GM12892 (cell line): ENCODE results near the gene MED26. TPM values are rescaled to one million over a fixed set of nuclear protein-coding genes. Genes with fewer than 3 reads are reported as not detected.
A peak's percentile ranks its signal among the peaks of the same experiment; 100 is the strongest.
"Not testable (repeated sequence)": the region's sequence is repeated elsewhere in the genome, so short reads cannot be mapped to it uniquely, and the experiment has no call there.

Source experiments
- DNase-seq: peaks from one replicate; pipeline ENCODE4 v3.0.0; 2011; ENCODE audit not compliant: insufficient read length
- FAIRE-seq: peaks from 2 replicates; lab custom pipeline; 2011; peaks lifted over from hg19 to GRCh38; lab: Jason Lieb, UNC
- POLR2A ChIP-seq: IDR thresholded peaks from 2 replicates; pipeline ENCODE4 v1.6.1; 2011; ENCODE audit warnings: low read depth, low read length, control low read depth
- POLR2AphosphoS5 ChIP-seq: IDR thresholded peaks from 2 replicates; pipeline ENCODE4 v1.6.1; 2011; ENCODE audit warnings: low read depth, low read length, control low read depth
- TAF1 ChIP-seq: IDR thresholded peaks from 2 replicates; pipeline ENCODE4 v1.6.1; 2011; ENCODE audit warnings: low read depth, mild to moderate bottlenecking, control low read depth, low read length, borderline replicate concordance
- polyA plus RNA-seq: library from polyadenylated mRNA; unstranded; fragments of >200 nt; gene quantifications from one replicate; pipeline ENCODE4 v1.2.1, GENCODE V29; 2012; ENCODE audit warnings: missing spikeins, inconsistent platforms; ENCODE audit not compliant: missing spikeins

Gene MED26, protein sequence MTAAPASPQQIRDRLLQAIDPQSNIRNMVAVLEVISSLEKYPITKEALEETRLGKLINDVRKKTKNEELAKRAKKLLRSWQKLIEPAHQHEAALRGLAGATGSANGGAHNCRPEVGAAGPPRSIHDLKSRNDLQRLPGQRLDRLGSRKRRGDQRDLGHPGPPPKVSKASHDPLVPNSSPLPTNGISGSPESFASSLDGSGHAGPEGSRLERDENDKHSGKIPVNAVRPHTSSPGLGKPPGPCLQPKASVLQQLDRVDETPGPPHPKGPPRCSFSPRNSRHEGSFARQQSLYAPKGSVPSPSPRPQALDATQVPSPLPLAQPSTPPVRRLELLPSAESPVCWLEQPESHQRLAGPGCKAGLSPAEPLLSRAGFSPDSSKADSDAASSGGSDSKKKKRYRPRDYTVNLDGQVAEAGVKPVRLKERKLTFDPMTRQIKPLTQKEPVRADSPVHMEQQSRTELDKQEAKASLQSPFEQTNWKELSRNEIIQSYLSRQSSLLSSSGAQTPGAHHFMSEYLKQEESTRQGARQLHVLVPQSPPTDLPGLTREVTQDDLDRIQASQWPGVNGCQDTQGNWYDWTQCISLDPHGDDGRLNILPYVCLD
- 4.6 TPM for polyA plus RNA-seq

DNA sequence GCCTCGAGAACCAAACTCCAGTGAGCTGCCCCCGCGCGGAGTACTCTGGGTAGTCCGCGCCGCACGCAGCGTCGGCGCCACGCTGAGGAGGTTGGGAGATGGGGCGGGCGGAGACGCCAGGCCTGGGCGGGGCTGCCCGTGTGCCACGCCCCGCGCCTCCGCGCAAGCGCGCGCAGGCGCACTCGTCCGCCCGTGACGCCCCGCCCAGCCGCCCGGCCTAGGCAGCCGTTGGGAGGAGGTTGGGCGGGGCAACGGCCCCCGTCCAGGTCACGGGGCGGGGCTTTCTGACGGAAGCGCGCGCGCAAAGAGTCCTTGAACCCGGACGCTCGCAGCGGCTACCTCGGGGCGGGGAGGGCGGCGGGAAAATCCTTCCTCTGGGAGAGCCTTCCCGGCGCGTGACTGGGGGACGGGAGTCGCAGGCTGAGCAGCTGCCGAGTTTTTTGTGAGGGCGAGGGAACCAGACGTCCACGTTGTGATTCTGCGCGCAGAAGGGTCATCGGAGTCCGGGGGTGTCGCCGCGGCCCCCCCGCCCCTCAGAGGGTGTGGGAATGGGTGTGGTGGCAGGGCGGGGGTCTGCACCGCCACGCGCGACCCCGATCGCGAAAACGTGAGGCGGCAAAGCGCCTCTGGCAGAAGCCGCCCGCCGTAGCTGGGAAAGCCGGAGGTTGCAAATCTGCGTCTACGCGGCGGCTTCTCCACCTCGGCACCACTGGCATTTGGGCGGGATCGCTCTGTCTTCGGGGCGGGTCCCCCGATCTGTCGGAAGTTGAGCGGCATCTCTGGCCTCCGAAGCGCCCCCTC lies at the start of gene MED26:
Gene MED26 (minus strand): TSS at position 22 of the 801 bp plus-strand sequence. CDS start 261 bp downstream, outside the sequence.
- TF ChIP-seq POLR2A (peak; percentile 87), TAF1 (peak; percentile 92), POLR2AphosphoS5 (peak; percentile 62)
- DNase-seq = peak; percentile 86
- FAIRE-seq = peak; percentile 99

DNA sequence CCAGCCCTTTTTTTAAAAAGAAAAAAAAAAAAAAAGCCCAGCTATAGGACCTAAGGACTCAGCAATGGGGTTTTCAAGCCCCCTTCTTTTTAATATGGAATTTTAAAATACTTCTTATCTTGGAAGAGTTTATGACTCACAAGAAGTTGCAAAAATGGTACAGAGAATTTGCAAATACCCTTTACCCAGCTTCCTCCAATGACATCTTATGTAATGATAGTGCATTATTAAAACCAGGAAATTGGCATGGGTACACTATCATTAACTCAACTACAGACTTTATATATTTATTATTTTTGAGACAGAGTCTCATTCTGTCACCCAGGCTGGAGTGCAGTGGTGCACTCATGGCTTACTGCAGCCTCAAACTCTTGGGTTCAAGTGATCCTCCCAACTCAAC lies 49.1 kb upstream of the MED26 start:
- FAIRE-seq = no peak
- DNase-seq = no peak
- TF ChIP-seq POLR2AphosphoS5 (no peak), TAF1 (no peak), POLR2A (no peak)

DNA sequence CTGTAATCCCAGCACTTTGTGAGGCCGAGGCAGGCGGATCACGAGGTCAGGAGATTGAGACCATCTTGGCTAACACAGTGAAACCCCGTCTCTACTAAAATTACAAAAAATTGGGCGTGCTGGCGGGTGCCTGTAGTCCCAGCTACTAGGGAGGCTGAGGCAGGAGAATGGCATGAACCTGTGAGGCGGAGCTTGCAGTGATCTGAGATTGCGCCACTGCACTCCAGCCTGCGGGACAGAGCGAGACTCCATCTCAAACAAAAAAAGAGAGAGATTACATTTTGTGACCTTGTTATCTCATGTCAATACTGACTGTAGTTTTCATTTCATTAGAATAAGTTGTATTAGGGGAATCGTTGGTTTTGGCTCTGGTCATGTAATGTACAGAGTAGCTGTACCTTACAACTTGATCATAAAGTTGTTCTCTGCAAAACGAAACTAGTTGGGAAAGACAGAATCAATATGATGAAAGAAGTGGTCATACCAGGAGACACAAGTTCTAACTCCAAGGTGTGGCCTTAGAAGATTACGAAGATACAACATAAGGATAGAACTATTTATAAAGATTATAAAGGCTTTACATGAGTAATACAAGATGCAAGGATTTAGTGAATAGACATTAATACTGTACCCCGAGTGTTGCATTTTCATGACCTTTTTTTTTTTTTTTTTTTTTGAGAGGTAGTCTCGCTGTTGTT lies 48.2 kb upstream of the MED26 start:
- FAIRE-seq (no peak), DNase-seq (no peak)
- TF ChIP-seq POLR2AphosphoS5 (no peak), POLR2A (no peak), TAF1 (no peak)

DNA sequence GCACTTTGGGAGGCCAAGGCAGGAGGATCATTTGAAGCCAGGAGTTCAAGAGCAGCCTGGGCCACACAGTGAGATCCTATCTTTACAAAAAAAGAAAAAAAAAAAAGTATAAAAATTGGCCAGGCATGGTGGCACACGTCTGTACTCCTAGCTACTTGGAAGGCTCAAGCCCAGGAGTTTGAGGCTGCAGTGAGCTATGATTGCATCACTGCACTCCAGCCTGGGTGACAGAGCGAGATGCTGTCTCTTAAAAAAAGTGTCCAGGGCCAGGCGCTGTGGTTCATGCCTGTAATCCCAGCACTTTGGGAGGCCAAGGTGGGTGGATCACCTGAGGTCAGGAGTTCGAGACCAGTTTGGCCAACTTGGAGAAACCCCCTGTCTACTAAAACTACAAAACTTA lies 45.8 kb upstream of the MED26 start:
- not testable (repeated sequence) for DNase-seq, FAIRE-seq

DNA sequence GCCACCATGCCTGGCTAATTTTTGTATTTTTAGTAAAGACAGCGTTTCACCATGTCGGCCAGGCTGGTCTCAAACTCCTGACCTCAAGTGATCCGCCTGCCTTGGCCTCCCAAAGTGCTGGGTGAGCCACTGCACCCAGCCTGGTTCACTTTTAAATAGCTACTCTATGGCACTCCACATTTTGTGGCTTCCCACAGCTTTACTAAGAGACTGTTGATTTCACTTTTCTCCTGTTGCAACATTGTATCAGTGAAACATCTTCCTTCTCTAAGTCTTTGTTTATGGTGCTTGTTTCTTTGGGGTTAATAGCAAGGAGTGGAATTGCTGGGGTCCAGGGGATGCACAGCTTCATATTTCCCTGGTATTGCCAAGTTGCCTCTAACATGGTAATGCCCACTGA lies 45.2 kb upstream of the MED26 start:
- DNase-seq (no peak), FAIRE-seq (no peak)
- no peak for TF ChIP-seq TAF1
- TF ChIP-seq POLR2AphosphoS5 = no peak
- no peak for TF ChIP-seq POLR2A

DNA sequence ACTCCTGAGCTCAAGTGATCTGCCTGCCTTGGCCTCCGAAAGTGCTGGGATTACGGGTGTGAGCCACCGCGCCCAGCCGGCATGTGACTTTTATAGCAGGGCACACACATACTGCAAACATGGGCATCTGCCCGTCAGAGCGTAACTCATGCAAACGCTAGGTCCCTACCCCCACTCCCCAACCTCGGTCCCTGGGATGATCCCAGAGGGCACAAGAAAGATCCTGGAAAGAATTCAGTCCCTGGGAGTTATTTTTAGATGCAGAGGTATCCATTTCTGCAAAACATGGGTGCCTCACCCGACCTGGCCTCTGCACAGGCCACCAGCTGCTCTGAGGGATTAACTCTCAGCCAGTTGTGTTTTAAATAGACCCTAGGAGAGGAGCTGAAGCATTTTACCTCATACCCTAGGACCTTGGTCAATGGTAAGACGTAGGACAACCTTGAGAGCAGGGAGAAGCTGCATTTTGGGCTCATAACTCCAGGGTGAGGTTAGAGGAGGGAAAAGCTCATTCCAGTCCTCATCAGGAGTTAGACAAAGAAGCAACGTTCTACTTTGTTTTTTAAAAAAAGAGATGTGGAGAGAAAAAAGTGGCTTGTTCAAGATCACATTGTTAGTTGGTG lies 43.8 kb upstream of the MED26 start:
- FAIRE-seq (no peak), DNase-seq (no peak)
- TF ChIP-seq POLR2A (no peak), POLR2AphosphoS5 (no peak), TAF1 (no peak)

DNA sequence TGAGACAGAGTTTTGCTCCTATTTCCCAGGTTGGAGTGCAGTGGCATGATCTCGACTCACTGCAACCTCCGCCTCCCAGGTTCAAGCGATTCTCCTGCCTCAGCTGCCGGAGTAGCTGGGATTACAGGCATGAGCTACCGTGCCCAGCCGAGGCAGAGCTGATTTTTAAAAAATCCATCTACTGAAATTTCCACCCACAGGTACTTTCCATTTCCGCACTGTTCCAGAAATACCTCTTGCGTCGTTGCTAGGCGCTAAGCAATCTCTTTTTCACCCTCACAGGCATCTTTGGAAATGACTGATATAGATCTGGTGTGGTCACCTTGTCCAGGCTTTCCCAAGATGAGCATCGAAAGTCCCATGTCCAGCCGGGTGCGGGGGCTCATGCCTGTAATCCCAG lies 42.3 kb upstream of the MED26 start:
- no peak for FAIRE-seq
- TF ChIP-seq TAF1 (no peak), POLR2AphosphoS5 (no peak), POLR2A (no peak)
- no peak for DNase-seq

DNA sequence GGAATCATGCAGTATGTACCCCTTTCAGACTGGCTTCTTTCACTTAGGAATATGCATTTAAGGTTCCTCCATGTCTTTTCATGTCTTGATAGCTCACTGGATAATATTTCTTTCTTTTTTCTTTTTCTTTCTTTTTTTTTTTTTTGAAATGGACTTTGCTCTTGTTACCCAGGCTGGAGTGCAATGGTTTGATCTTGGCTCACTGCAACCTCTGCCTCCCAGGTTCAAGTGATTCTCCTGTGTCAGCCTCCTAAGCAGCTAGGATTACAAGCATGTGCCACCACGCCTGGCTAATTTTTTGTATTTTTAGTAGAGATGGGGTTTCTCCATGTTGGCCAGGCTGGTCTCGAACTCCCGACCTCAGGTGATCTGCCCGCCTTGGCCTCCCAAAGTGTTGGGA lies 40.7 kb upstream of the MED26 start:
- DNase-seq, FAIRE-seq: not testable (repeated sequence)

DNA sequence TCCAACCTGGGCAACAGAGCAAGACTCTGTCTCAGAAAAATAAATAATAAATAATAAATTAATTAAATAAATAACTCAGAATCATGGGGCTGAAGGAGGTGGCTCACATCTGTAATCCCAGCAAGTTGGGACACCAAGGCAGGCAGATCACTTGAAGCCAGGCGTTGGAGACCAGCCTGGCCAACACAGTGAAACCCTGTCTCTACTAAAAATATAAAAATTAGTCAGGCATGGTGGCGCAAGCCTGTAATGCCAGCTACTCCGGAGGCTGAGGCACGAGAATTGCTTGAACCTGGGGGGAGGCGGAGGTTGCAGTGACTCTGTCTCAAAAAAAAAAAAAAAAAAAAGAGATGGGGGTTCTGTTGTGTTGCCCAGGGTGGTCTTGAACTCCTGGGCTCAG lies 40.2 kb upstream of the MED26 start:
- no peak for DNase-seq
- no peak for TF ChIP-seq TAF1
- TF ChIP-seq POLR2A = no peak
- TF ChIP-seq POLR2AphosphoS5 = no peak
- FAIRE-seq = no peak

DNA sequence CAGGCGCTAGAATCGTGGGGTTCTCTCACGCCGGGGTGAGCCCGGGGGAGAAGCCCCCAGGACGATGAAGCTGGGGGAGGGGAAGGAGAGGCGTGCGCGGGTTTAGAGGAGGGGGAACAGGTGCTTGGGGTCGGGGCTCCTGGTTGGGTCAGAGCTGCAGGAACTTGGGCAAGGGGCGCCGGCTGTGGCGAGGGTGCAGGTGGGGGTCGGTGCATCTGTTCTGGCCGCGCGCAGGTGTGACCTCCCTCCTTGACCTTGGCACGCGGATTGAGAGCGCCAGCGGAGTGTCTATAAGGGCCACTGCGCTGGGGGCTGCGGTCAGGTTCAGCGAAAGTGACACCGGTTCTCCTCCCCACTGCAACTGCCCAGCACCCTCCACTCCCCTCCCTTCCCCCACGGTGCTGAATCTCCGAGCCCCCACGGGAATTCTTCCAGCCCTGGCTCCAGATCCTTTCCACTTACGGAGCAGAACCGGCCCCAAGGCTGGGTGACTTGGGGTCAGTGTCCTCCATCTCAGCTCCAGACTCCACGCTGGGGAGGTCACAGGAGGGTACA lies 33.6 kb upstream of the MED26 start:
- peak; percentile 39 for DNase-seq

More for the DNA sequence above, 33.6 kb upstream of the MED26 start:
- peak; percentile 17 for FAIRE-seq
- TF ChIP-seq POLR2A (no peak), POLR2AphosphoS5 (peak; percentile 23; the same call in 1 of the 2 replicates)
